Measurements from ENCODE around the gene ALG2.

ALG2 gene

DNA sequence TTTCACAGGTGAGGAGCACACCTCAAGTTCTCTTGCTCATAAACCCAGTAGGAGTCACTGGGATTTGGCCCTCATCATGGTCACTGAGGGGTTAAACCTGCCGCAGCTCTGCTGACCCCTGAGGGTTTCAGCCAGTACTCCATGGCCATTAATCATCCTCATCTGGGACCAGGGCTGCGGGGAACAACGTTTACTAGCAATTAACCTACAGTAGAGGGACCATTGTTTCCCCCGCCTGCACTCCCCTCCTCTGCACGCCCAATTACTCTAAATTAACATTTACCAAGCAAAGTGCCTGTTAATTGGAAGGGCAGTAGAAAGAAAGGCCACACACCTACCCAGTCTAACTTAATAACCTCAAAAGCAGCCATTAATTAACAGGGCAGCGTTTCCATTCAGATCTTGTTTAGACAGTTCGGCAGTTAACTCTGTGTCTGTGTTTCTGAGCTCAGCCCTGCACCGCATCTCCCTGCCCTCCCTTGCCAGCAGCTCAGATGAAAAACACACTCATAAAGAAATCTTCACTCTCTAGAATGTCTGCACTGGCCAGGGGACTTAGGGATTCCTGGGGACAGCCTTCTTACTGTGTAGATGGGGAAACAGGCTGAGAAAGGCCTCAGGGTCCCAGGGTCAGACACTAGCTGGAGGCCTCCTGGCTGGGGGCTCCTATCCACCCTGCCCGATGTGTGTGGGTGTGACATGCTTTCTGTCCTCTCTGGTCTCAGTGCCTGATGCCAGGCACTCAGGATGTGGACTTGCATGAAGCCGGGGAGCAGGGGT is 51.6 kb downstream of the ALG2 start:
- DNase-seq: peak in 2 of 3 experiments; percentile 96 to 100

GRCh38 chr9:99169086-99169485 is 52.7 kb downstream of the ALG2 start:
- peak in 2 of 3 experiments; percentile 47 to 66 for DNase-seq

DNA sequence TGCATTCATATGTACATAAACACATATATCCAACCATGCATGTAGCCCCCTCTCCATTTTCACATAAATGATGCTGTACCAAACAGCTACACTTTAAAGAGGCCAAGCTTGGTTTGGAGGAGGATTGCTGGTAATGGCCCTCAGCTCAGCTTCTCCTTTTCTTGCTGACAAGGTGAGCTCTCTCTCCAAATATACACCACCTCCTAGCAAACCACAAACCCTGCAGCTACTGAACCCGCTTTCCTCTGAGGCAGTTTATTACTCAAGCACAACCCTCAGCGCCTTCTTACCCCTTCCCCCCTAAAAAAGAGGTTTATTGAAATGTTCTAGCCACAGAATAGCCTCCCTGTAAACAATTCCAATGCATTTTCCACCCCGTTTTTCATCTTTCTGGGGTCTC is 54.0 kb downstream of the ALG2 start:
- DNase-seq: no peak

DNA sequence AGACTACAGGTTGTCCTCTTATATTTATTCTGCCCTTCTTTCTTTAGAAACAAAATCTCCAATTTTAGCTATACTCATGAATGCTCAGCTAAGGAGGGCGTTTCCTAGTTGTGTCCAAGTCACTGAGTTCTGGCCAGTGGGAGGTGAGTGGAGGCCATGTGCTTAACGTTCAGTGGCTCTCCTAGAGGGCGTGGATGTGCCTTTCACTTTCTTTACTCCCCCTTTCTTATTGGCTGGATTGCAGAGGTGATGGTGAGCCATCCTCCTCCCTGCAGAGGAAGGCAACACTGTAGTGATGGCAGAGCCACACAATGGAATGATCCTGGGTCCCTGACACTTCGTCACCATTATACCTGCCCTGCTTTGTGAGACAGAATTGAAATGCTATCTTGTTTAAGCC is 54.6 kb downstream of the ALG2 start:
- no peak for DNase-seq

Measured in NCI-H1417 (cell line).